Effector memory CD8-positive, alpha-beta T cell (primary cell): Measurements from ENCODE around the gene FCHSD1.

ENCODE experiments used
- ATAC-seq: fragments of 150-1000 bp; cut with Tn5 transposase; replicated peaks from 2 replicates; pipeline ENCODE4 v1.10.0; 2021; ENCODE audit warnings: mild to moderate bottlenecking, moderate library complexity
- DNase-seq, 3 experiments: peaks; one replicate each; pipeline ENCODE4 v3.0.0; 2021
- H3K27ac Mint-ChIP-seq, 2 donors: one replicate each; pipeline ENCODE4 v1.8.0; 2022; ENCODE audit warnings: mild to moderate bottlenecking in 2 of 2, mixed read lengths in 2 of 2, moderate library complexity in 2 of 2
- H3K27me3 Mint-ChIP-seq, 2 donors: one replicate each; pipeline ENCODE4 v1.8.0; 2022; ENCODE audit warnings: mixed read lengths in 2 of 2
- H3K36me3 Mint-ChIP-seq: one replicate; pipeline ENCODE4 v1.8.0; 2022; ENCODE audit warnings: mild to moderate bottlenecking, moderate library complexity, mixed read lengths; ENCODE audit not compliant: insufficient read depth
- H3K4me1 Mint-ChIP-seq, 2 donors: one replicate each; pipeline ENCODE4 v1.8.0; 2022; ENCODE audit warnings: low read depth in 2 of 2, mixed read lengths in 2 of 2
- H3K4me3 Mint-ChIP-seq, 2 donors: one replicate each; pipeline ENCODE4 v1.8.0; 2022; ENCODE audit warnings: mild to moderate bottlenecking in 2 of 2, mixed read lengths in 2 of 2, moderate library complexity in 2 of 2
- H3K9me3 Mint-ChIP-seq, 2 donors: one replicate each; pipeline ENCODE4 v1.8.0; 2022; ENCODE audit warnings: mixed read lengths in 2 of 2

Gene FCHSD1

DNA sequence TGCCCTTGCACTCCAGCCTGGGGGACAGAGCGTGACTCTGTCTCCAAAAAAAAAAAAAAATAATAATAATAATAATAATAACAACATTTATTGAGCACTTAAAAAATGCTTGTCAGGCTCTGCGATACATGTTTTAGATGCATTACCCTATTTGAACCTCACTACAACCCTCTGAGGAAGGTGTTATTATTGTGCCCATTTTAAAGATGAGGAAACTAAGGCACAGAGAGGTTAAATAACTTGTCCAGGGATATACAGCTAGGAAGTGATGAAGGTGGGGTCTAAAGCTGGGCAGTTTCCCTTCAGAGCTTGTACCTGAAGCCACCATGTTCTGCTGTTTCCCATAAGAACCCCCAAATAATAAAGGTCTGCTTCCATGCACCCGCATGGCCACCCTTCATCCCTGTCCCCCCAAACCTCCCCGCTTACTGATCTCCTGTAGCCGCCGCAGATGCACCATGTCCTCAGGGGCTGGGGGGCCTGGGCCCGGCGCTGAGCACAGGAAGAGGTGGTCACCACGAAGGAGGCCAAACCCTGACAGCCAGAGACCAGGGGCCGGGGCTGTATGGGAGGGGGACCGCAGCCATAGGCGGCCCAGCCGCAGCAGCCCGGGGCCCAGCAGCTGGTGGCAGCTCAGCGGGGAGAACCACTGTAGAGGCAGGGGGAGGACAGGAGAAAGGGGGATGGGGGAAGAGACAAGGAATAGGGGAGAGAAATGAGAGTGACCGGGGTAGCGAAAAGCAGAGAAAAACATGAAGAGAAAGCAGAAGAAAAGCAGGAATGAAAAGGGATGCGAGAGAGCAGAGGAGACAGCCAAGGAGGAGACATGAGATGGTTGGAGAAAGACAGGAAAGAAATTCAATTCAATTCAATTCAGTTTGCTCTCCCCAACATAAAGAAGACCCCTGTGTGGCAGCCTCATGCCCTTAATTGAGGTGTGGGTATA lies 15.1 kb upstream of the FCHSD1 start:
- Mint-ChIP-seq H3K36me3 (peaks cover 10% of the 10 kb centered on the region), H3K27me3 (no peaks in the 10 kb centered on the region), H3K4me3 (no peak overlapping the region), H3K9me3 (no peaks in the 10 kb centered on the region), H3K27ac (no peak overlapping the region), H3K4me1 (peaks cover 5 to 6% of the 10 kb centered on the region in 2 donors)
- DNase-seq, result no peak
- ATAC-seq, result no peak

DNA sequence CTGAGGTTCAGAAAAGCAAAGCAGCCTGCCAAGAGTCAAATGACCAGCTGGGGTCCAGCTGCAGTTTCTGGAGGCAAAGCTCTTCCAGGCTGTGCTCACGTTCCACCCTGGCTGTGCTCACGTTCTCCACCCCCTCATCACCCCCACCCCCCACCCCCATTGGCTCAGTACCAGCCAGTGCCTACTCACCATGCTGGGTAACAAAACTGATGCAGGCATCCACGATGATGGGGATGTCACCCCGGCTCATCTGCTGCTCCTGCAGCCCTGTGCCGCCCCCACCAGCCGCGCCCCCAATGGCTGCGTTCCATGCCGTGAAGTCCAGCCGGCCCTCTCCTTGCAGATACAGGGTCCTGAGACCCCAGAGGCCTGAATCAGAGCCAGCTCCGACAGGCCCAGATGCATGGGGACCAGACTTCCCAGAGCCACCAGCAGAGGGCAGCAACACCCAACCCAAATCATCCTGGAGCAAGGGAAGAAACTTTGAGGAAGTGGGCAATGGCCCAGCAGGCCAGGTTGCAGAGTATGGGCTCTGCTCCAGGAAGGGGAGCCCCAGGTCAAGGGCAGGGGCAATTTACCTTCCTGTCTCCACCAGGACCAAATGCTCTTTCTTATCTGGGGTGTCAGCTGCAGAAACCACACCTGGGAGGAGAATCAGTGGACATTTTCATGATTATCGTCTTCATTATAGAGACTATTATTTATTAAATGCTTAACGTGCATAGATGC lies 13.7 kb upstream of the FCHSD1 start:
- ATAC-seq (peak; percentile 85), DNase-seq (peak; percentile 56 to 73 (median 67))
- H3K27ac Mint-ChIP-seq, result no peak overlapping the region
- H3K4me3 Mint-ChIP-seq, result no peak overlapping the region
- peaks cover 5 to 6% of the 10 kb centered on the region in 2 donors for H3K4me1 Mint-ChIP-seq
- H3K36me3 Mint-ChIP-seq, result peaks cover 6% of the 10 kb centered on the region
- H3K9me3 Mint-ChIP-seq, result no peaks in the 10 kb centered on the region
- H3K27me3 Mint-ChIP-seq, result no peaks in the 10 kb centered on the region

DNA sequence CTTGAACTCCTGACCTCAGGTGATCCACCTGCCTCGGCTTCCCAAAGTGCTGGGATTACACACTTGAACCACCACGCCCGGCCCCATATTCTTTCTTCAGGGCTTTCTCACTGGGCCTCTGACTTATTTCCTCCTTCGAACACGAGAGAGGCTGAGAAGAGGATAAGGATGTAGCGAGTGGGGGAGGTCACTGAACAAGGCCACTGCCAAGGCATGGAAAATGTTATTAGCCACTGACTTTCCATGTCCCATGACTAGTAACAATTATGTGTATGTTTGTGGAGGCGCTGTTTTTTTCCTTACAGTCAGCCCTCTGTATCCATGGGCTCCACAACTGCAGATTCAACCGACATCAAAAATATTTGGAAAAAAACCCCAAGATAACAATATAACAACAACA lies 12.3 kb upstream of the FCHSD1 start:
- no peak overlapping the region for H3K4me3 Mint-ChIP-seq
- DNase-seq, result no peak
- H3K36me3 Mint-ChIP-seq, result peaks cover 6% of the 10 kb centered on the region
- H3K9me3 Mint-ChIP-seq, result no peaks in the 10 kb centered on the region
- peaks cover 4 to 5% of the 10 kb centered on the region in 2 donors for H3K4me1 Mint-ChIP-seq
- ATAC-seq, result no peak
- no peaks in the 10 kb centered on the region for H3K27me3 Mint-ChIP-seq
- no peak overlapping the region for H3K27ac Mint-ChIP-seq

DNA sequence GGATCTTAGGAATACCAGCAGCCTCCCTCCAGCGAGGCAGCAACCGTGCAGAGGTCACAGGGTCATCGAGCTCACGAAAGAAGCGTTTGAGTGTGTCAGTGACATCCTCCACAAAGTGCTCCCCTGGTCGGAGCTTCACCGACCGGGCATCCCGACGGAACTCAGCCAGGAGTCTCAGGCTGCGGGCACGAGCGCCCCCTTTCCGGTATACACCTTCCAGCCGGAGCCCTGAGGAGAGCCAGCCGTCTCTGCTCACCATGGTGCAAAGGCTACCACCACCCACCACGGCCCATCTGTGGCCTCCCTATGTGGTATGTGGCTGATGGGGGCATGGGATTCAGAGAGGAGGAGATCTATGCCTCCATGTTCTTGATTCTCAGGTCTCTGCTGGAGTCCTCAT lies 10.8 kb upstream of the FCHSD1 start:
- DNase-seq (no peak), ATAC-seq (no peak)
- Mint-ChIP-seq H3K27me3 (no peaks in the 10 kb centered on the region), H3K36me3 (peaks cover 6% of the 10 kb centered on the region), H3K4me1 (peaks cover 4 to 5% of the 10 kb centered on the region in 2 donors), H3K27ac (peak overlapping the region in 1 of 2 donors; percentile 16), H3K9me3 (no peaks in the 10 kb centered on the region), H3K4me3 (no peak overlapping the region)

DNA sequence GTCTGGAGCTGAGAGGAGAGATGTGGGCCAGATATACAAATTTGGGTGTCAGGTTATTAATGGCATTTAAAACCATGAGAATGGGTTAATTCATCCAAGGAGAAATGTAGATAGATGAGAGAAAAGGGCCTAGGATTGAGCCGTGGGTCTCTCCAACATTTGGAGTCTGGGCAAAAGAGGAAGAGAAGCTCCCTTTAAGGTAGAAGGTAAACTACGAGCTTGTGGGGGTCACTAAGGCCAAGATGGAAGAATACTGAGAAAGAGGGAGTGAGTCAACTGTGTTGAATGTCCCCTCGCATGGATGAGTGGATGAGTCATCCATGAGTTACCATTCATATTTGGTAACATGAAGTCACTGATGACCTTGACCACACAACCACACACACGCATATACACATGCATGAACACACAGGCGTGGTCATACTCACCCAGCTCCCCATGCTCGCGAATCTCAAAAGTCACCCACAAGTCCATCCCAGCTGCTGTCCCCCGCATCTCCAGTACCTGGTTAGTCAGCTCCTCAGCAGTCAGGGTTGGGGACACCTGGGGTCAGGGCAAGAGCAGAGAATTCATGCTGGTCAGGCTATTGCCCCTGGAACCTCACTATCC lies 6.8 kb upstream of the FCHSD1 start:
- Mint-ChIP-seq H3K27me3 (no peaks in the 10 kb centered on the region), H3K4me1 (no peaks in the 10 kb centered on the region), H3K27ac (no peak overlapping the region), H3K9me3 (no peaks in the 10 kb centered on the region), H3K36me3 (peaks cover 6% of the 10 kb centered on the region), H3K4me3 (no peak overlapping the region)
- ATAC-seq, result no peak
- no peak for DNase-seq

DNA sequence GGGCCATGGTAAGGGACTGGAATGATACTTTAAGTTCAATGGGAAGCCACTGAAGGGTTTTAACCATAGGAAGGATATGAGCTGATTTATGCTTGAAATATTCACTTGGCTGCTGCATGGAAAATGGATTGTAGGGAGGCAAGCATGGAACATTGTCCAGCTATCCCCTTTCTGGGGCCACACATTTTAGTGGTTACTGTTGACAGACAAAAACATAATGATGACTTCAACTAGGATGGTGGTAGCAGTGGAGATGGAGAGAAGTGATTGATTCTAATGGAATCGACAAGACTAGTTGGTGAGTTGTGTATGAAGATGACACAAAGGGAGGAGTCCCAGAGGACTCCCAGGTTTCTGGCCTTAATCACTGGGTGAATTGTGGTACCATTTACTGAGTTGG lies 6.2 kb upstream of the FCHSD1 start:
- Mint-ChIP-seq H3K36me3 (peaks cover 6% of the 10 kb centered on the region), H3K9me3 (no peaks in the 10 kb centered on the region), H3K27me3 (no peaks in the 10 kb centered on the region), H3K4me3 (no peak overlapping the region), H3K27ac (no peak overlapping the region), H3K4me1 (peaks cover 3% of the 10 kb centered on the region in 2 donors)
- DNase-seq, result no peak
- no peak for ATAC-seq

DNA sequence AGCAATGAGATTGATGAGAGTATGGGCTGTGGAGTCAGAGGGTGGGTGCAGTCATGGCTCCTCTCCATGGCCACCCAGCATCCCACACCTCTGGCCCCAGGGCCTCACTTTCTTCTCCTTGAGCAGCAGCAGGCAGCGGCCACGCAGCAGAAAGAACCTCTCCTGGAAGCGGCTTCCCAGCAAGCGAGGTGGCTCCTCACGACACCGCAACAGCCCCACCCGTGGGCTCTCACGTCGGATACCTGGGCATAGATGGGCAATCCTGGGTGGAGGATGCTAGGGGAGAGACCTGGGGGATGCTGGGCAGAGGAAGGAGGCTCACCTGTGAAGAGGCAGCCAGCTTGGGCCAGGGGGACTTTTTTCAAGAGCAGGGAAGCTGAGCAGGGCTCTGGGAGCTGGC lies 5.2 kb upstream of the FCHSD1 start:
- Mint-ChIP-seq H3K4me1 (peaks cover 8 to 12% of the 10 kb centered on the region in 2 donors), H3K27me3 (no peaks in the 10 kb centered on the region), H3K4me3 (no peak overlapping the region), H3K9me3 (no peaks in the 10 kb centered on the region), H3K27ac (peak overlapping the region in 1 of 2 donors; percentile 53), H3K36me3 (peaks cover 3% of the 10 kb centered on the region)
- DNase-seq (no peak), ATAC-seq (no peak)

DNA sequence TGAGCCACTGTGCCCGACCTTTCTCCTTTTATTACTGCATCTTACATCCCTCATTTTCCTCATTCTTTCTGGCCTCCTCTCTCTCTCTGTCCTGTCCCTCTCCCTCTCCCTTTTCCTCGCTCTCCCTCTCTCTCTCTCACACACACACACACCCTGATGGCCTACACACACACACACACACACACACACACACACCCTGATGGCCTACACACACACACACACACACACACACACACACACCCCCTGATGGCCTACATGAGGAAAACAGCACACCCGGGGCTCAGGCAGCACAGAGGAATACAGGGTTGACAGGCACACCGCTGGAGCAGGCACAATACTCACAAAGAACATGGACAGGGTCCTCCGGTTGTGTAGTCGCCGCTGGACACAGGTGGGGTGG lies 3.8 kb upstream of the FCHSD1 start:
- no peaks in the 10 kb centered on the region for H3K27me3 Mint-ChIP-seq
- H3K4me1 Mint-ChIP-seq, result peaks cover 20 to 25% of the 10 kb centered on the region in 2 donors
- H3K4me3 Mint-ChIP-seq, result no peak overlapping the region
- H3K9me3 Mint-ChIP-seq, result no peaks in the 10 kb centered on the region
- no peak for ATAC-seq
- DNase-seq, result no peak
- H3K27ac Mint-ChIP-seq, result no peak overlapping the region
- peaks cover 3% of the 10 kb centered on the region for H3K36me3 Mint-ChIP-seq

DNA sequence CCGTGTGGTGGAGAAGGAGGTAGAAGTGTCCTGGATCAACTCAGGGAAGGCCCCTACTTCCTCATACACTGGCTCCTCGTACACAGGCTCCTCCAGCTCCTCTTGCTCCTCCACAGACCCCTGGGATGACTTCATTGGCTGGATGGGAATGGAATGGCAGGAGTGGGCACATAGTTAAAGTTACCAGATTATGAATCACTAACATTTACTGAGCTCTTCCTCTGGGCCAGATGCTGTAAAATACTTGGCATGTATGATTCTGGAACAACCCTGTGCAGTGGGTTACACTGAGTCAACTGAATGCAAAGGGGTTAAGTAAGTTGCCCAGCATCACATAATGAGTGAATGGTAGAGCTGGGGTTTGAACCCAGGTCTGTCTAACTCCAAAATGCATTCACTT lies 3.1 kb upstream of the FCHSD1 start:
- DNase-seq (no peak), ATAC-seq (no peak)
- Mint-ChIP-seq H3K4me3 (no peak overlapping the region), H3K36me3 (peaks cover 3% of the 10 kb centered on the region), H3K9me3 (no peaks in the 10 kb centered on the region), H3K4me1 (peaks cover 27 to 30% of the 10 kb centered on the region in 2 donors), H3K27ac (no peak overlapping the region), H3K27me3 (no peaks in the 10 kb centered on the region)

DNA sequence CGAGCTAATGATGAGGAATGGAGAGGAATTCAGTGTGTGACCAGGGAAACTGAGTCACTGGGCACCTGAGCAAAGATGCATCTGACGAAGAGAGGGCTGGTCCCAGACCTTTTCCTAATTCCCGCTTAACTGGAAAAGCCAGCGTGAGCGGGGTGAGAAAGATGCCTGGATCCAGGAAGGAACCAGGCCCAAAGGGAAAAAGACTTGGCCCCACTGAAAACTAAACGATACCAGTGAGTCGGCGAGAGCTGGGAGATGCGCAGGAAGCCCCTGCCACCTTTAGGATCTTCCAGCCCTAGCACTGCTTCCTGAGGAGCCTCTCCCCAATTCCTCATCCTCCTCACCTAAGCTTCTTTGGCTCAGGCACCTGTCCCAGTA lies 499 bp upstream of the FCHSD1 start:
- ATAC-seq (no peak), DNase-seq (no peak)
- no peaks in the 10 kb centered on the region for H3K9me3 Mint-ChIP-seq
- peaks cover 34 to 37% of the 10 kb centered on the region in 2 donors for H3K4me1 Mint-ChIP-seq
- peak overlapping the region; percentile 94 to 97 for H3K27ac Mint-ChIP-seq
- no peaks in the 10 kb centered on the region for H3K27me3 Mint-ChIP-seq
- H3K36me3 Mint-ChIP-seq, result peaks cover 8% of the 10 kb centered on the region
- H3K4me3 Mint-ChIP-seq, result peak overlapping the region; percentile 91 to 93

DNA sequence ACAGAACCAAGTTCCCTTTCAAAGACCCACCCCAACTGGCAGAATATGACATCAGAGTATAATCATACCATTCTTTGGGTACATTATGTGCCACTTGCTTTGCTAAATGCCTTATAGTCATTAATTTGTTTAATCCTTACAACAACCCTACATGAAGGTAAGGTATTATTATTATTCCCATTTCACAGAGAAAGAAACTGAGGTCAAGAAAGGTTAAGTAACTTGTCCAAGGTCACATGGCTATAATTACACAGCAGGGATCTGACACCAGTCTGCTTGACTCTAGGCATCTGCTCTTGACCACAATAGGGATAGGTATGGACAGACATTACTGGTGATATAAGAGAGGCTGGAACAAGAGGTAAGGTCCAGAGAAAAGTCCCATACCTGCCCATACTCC lies 1.2 kb downstream of the FCHSD1 start:
- ATAC-seq, result no peak
- H3K9me3 Mint-ChIP-seq, result no peaks in the 10 kb centered on the region
- peaks cover 42 to 43% of the 10 kb centered on the region in 2 donors for H3K4me1 Mint-ChIP-seq
- peaks cover 10% of the 10 kb centered on the region for H3K36me3 Mint-ChIP-seq
- peak overlapping the region; percentile 91 to 93 for H3K4me3 Mint-ChIP-seq
- peak overlapping the region; percentile 94 to 97 for H3K27ac Mint-ChIP-seq
- DNase-seq, result no peak
- no peaks in the 10 kb centered on the region for H3K27me3 Mint-ChIP-seq

DNA sequence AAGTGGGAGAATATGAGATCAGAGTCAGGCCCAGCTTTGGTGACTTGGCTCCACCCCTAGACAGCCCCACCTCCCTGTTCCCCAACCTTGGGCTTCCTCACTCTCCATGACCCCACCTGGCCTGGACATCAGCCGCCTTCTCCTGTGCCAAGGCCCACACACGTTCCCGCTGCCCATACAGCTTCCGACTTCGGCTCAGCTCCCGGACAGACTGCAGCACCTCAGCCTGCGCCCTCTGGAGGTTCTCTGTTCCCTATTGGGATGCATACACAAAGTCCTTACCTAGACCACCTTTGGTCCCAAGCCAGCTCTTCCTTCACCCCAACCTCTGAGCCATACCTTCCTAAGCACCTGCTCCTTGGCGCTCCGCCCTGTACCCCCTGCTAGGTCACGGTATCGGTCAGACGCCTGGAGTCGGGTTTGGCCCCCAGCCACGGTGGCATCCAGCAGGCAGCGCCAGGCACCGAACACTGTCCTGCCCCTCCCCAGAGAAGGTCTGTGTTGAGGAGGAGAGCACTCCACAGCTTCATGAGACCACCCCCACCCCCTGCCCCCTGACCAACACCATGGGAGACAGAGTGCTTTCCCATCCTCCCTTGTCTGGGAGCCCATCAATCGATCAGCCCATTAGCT lies 2.0 kb downstream of the FCHSD1 start:
- DNase-seq (no peak), ATAC-seq (no peak)
- Mint-ChIP-seq H3K36me3 (peaks cover 10% of the 10 kb centered on the region), H3K9me3 (no peaks in the 10 kb centered on the region), H3K27ac (peak overlapping the region in 1 of 2 donors; percentile 94), H3K27me3 (no peaks in the 10 kb centered on the region), H3K4me1 (peaks cover 44 to 47% of the 10 kb centered on the region in 2 donors), H3K4me3 (no peak overlapping the region)

DNA sequence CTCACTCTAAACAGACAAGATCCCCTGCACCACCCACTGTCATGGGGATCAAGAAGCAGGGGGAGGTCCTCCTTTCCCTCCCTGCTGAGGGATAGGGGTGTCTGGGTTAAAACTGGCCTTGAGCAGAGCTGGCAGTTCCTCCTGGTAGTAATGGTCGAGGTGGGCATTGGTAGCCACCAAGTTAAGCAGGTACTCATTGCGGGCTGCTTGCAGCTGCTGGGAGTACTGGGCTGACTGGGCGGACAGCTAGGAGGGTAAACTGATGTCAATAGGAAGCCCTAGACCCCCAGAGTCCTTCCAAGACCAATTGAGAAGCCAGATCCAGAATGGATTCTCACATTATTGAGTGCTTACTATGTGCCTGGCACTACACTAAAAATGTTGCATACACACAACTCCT lies 3.4 kb downstream of the FCHSD1 start:
- no peak overlapping the region for H3K4me3 Mint-ChIP-seq
- H3K9me3 Mint-ChIP-seq, result no peaks in the 10 kb centered on the region
- DNase-seq, result no peak
- peaks cover 44 to 47% of the 10 kb centered on the region in 2 donors for H3K4me1 Mint-ChIP-seq
- ATAC-seq, result no peak
- H3K27ac Mint-ChIP-seq, result peak overlapping the region in 1 of 2 donors; percentile 94
- H3K36me3 Mint-ChIP-seq, result peaks cover 19% of the 10 kb centered on the region
- no peaks in the 10 kb centered on the region for H3K27me3 Mint-ChIP-seq
